Liver (tissue), 9 donors: ENCODE data around the gene GALNT9. TPM values are rescaled to one million over a fixed set of nuclear protein-coding genes. Genes with fewer than 3 reads are reported as not detected.

Experiments
- DNase-seq: peaks from one replicate; pipeline ENCODE4 v3.0.0-alpha.2; 2017; ENCODE audit warnings: low spot score
- H3K27ac ChIP-seq, 2 donors: one replicate each; pipeline ENCODE4 v1.7.0; 2013; ENCODE audit warnings: inconsistent platforms in 2 of 2, low read length in 2 of 2, control low read depth in 1 of 2, low read depth in 1 of 2, mild to moderate bottlenecking in 1 of 2
- H3K27me3 ChIP-seq, 4 donors: one replicate each; pipeline versions ENCODE4 v1.6.1 to v1.7.0; 2013; ENCODE audit warnings: low read length in 3 of 4, inconsistent platforms in 1 of 4, mild to moderate bottlenecking in 1 of 4, moderate library complexity in 1 of 4; ENCODE audit not compliant: control insufficient read depth in 4 of 4, insufficient read depth in 4 of 4
- H3K36me3 ChIP-seq, 4 donors: one replicate each; pipeline versions ENCODE4 v1.6.1 to v1.7.0; 2013; ENCODE audit warnings: low read length in 3 of 4, mild to moderate bottlenecking in 3 of 4, low read depth in 1 of 4, moderate library complexity in 1 of 4; ENCODE audit not compliant: control insufficient read depth in 4 of 4, insufficient read depth in 3 of 4
- H3K4me1 ChIP-seq, 4 donors: one replicate each; pipeline versions ENCODE4 v1.6.1 to v1.7.0; 2013; ENCODE audit warnings: low read length in 3 of 4, mild to moderate bottlenecking in 3 of 4, moderate library complexity in 1 of 4; ENCODE audit not compliant: control insufficient read depth in 4 of 4, insufficient read depth in 4 of 4
- H3K4me3 ChIP-seq, 3 donors: one replicate each; pipeline versions ENCODE4 v1.6.1 to v1.7.0; 2013; ENCODE audit warnings: low read length in 3 of 3, control low read depth in 1 of 3, low read depth in 1 of 3, mild to moderate bottlenecking in 1 of 3
- H3K9ac ChIP-seq, 2 donors: one replicate each; pipeline ENCODE4 v1.7.0; 2013; ENCODE audit warnings: low read length in 2 of 2, mild to moderate bottlenecking in 2 of 2, moderate library complexity in 2 of 2, control low read depth in 1 of 2, low read depth in 1 of 2
- H3K9me3 ChIP-seq, 4 donors: one replicate each; pipeline versions ENCODE4 v1.6.1 to v1.7.0; 2013; ENCODE audit warnings: low read length in 3 of 4; ENCODE audit not compliant: control insufficient read depth in 4 of 4
- EGR1 ChIP-seq, 2 donors: IDR thresholded peaks; 2 replicates each; pipeline ENCODE4 v1.6.1; 2016 to 2018; ENCODE audit warnings: antibody characterized with exemption in 2 of 2, low read depth in 2 of 2
- FOXA1 ChIP-seq: IDR thresholded peaks from 2 replicates; pipeline ENCODE4 v1.6.1; 2016; ENCODE audit warnings: antibody characterized with exemption
- FOXA2 ChIP-seq: IDR thresholded peaks from 2 replicates; pipeline ENCODE4 v1.6.1; 2016; ENCODE audit warnings: antibody characterized with exemption
- GABPA ChIP-seq, 2 donors: IDR thresholded peaks in 1 of 2; conservative IDR thresholded peaks in 1 of 2; 2 replicates each; pipeline ENCODE4 v1.6.1; 2016; ENCODE audit warnings: antibody characterized with exemption in 2 of 2, mild to moderate bottlenecking in 1 of 2, moderate library complexity in 1 of 2
- HNF4A ChIP-seq, 2 donors: conservative IDR thresholded peaks; 2 replicates each; pipeline ENCODE4 v1.6.1; 2016; ENCODE audit warnings: antibody characterized with exemption in 2 of 2, mild to moderate bottlenecking in 2 of 2
- HNF4G ChIP-seq: IDR thresholded peaks from 2 replicates; pipeline ENCODE4 v1.6.1; 2016; ENCODE audit warnings: antibody characterized with exemption
- JUND ChIP-seq, 2 donors: IDR thresholded peaks; 2 replicates each; pipeline ENCODE4 v1.6.1; 2016; ENCODE audit warnings: antibody characterized with exemption in 2 of 2
- NR2F2 ChIP-seq: IDR thresholded peaks from 2 replicates; pipeline ENCODE4 v1.6.1; 2016; ENCODE audit warnings: antibody characterized with exemption
- RAD21 ChIP-seq, 2 donors: IDR thresholded peaks; 2 replicates each; pipeline ENCODE4 v1.6.1; 2016; ENCODE audit warnings: antibody characterized with exemption in 2 of 2, mild to moderate bottlenecking in 2 of 2
- RXRA ChIP-seq, 2 donors: IDR thresholded peaks; 2 replicates each; pipeline ENCODE4 v1.6.1; 2017 to 2018; ENCODE audit warnings: antibody characterized with exemption in 2 of 2, mild to moderate bottlenecking in 1 of 2
- SP1 ChIP-seq: IDR thresholded peaks from 2 replicates; pipeline ENCODE4 v1.6.1; 2018; ENCODE audit warnings: antibody characterized with exemption, mild to moderate bottlenecking
- TAF1 ChIP-seq: conservative IDR thresholded peaks from 2 replicates; pipeline ENCODE4 v1.6.1; 2016; ENCODE audit warnings: antibody characterized with exemption, mild to moderate bottlenecking
- YY1 ChIP-seq: IDR thresholded peaks from 2 replicates; pipeline ENCODE4 v1.6.1; 2016; ENCODE audit warnings: antibody characterized with exemption, mild to moderate bottlenecking
- WGBS: extraction: QIAGEN DNeasy Blood & Tissue Kit; methylation state at CpG from one replicate; pipeline ENCODE4 v1.1.7; 2013; 5-methylcytosine and 5-hydroxymethylcytosine counted together
- polyA plus RNA-seq, 2 donors: library from polyadenylated mRNA; stranded (reverse) in 1 of 2; unstranded in 1 of 2; fragments of 200-250 nt in 1 of 2; fragments of >200 nt in 1 of 2; fragmentation: Nextera tagmentation in 1 of 2; extraction: Ambion mirVana in 1 of 2; gene quantifications; one replicate each; pipeline versions ENCODE4 v1.2.1 to v1.2.3, GENCODE V29; 2013 to 2015
- total RNA-seq, 2 donors: library from RNA; depleted of rRNA; stranded (reverse); fragments of >200 nt; gene quantifications; one replicate each; pipeline ENCODE4 v1.2.3, GENCODE V29; 2014
- TF ChIP-seq, protein P1 (sequence below): IDR thresholded peaks from 2 replicates; pipeline ENCODE4 v1.6.1; 2016; ENCODE audit warnings: antibody characterized with exemption
- TF ChIP-seq, protein P2 (sequence below): IDR thresholded peaks from 2 replicates; pipeline ENCODE4 v1.6.1; 2016; ENCODE audit warnings: antibody characterized with exemption
- TF ChIP-seq, protein P3 (sequence below): IDR thresholded peaks from 2 replicates; pipeline ENCODE4 v1.6.1; 2016; ENCODE audit warnings: antibody characterized with exemption, mild to moderate bottlenecking
- TF ChIP-seq, protein P4 (sequence below): IDR thresholded peaks from 2 replicates; pipeline ENCODE4 v1.6.1; 2016; ENCODE audit warnings: antibody characterized with exemption
- donor health status: healthy.
- donor health status: healthy.
- donor health status: healthy.
- donor health status: healthy.
- donor health status: healthy.

Gene GALNT9
- total and polyA plus RNA-seq, 4 donors, result 0.05 to 0.25 (median 0.09) TPM; not detected in 1

GRCh38 chr12:132319359-132319950 lies 9.9 kb downstream of the GALNT9 start:
- no peak for TF ChIP-seq GABPA (IDR thresholded peaks at IDR 0.05 in 1 of 2, conservative IDR thresholded peaks at IDR 0.05 in 1 of 2)
- TF ChIP-seq EGR1 (IDR thresholded peaks at IDR 0.05; ENCODE audit: low read depth in 2 of 2), result no peak
- TF ChIP-seq, protein P1, sequence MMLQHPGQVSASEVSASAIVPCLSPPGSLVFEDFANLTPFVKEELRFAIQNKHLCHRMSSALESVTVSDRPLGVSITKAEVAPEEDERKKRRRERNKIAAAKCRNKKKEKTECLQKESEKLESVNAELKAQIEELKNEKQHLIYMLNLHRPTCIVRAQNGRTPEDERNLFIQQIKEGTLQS, result no peak
- TF ChIP-seq FOXA2, result no peak
- TF ChIP-seq RAD21 (IDR thresholded peaks at IDR 0.05), result no peak
- TF ChIP-seq, protein P2, sequence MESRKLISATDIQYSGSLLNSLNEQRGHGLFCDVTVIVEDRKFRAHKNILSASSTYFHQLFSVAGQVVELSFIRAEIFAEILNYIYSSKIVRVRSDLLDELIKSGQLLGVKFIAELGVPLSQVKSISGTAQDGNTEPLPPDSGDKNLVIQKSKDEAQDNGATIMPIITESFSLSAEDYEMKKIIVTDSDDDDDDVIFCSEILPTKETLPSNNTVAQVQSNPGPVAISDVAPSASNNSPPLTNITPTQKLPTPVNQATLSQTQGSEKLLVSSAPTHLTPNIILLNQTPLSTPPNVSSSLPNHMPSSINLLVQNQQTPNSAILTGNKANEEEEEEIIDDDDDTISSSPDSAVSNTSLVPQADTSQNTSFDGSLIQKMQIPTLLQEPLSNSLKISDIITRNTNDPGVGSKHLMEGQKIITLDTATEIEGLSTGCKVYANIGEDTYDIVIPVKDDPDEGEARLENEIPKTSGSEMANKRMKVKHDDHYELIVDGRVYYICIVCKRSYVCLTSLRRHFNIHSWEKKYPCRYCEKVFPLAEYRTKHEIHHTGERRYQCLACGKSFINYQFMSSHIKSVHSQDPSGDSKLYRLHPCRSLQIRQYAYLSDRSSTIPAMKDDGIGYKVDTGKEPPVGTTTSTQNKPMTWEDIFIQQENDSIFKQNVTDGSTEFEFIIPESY, result no peak
- no peak for TF ChIP-seq HNF4A (conservative IDR thresholded peaks at IDR 0.05)
- no peak for TF ChIP-seq RXRA (IDR thresholded peaks at IDR 0.05)
- TF ChIP-seq, protein P3, sequence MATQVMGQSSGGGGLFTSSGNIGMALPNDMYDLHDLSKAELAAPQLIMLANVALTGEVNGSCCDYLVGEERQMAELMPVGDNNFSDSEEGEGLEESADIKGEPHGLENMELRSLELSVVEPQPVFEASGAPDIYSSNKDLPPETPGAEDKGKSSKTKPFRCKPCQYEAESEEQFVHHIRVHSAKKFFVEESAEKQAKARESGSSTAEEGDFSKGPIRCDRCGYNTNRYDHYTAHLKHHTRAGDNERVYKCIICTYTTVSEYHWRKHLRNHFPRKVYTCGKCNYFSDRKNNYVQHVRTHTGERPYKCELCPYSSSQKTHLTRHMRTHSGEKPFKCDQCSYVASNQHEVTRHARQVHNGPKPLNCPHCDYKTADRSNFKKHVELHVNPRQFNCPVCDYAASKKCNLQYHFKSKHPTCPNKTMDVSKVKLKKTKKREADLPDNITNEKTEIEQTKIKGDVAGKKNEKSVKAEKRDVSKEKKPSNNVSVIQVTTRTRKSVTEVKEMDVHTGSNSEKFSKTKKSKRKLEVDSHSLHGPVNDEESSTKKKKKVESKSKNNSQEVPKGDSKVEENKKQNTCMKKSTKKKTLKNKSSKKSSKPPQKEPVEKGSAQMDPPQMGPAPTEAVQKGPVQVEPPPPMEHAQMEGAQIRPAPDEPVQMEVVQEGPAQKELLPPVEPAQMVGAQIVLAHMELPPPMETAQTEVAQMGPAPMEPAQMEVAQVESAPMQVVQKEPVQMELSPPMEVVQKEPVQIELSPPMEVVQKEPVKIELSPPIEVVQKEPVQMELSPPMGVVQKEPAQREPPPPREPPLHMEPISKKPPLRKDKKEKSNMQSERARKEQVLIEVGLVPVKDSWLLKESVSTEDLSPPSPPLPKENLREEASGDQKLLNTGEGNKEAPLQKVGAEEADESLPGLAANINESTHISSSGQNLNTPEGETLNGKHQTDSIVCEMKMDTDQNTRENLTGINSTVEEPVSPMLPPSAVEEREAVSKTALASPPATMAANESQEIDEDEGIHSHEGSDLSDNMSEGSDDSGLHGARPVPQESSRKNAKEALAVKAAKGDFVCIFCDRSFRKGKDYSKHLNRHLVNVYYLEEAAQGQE, result no peak
- TF ChIP-seq, protein P4, sequence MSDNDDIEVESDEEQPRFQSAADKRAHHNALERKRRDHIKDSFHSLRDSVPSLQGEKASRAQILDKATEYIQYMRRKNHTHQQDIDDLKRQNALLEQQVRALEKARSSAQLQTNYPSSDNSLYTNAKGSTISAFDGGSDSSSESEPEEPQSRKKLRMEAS, result no peak
- Histone ChIP-seq H3K9me3 (no peaks in the 10 kb centered on the region), H3K36me3 (no peaks in the 10 kb centered on the region), H3K4me3 (no peak overlapping the region), H3K9ac (no peak overlapping the region), H3K27ac (no peak overlapping the region), H3K4me1 (no peaks in the 10 kb centered on the region), H3K27me3 (peaks cover 0 to 5% (median 0%) of the 10 kb centered on the region in 4 donors)
- 63% methylated on average over 30 of the region's 30 CpGs for WGBS
- no peak for DNase-seq

DNA sequence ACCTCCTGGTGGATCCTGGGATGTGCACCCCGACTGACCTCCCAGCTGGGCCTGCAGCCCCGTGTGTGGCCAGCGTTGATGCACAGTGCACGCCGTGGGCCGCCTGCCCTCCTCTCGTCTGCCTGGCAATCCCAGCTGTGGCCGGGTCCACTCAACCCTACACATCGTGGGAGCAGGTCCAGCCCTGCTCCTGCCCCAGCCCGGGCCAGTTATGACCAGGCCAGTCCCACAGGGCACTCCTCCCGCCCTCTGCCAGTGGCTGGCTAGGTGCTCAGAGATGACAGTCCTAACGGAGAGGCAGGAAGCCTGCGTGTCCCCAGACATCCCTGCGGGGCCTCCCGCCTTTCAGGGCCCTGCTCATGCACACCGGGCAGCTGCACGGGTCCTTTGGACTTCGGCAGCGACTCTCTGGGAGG lies 10.8 kb downstream of the GALNT9 start:
- 80% methylated on average over 19 of the region's 19 CpGs for WGBS
- no peak for DNase-seq
- H3K36me3 ChIP-seq, result no peaks in the 10 kb centered on the region
- H3K4me3 ChIP-seq, result no peak overlapping the region
- no peak overlapping the region for H3K27ac ChIP-seq
- TF ChIP-seq FOXA2 (no peak), JUND (IDR thresholded peaks at IDR 0.05) (no peak)
- H3K9ac ChIP-seq, result no peak overlapping the region
- no peaks in the 10 kb centered on the region for H3K9me3 ChIP-seq
- no peaks in the 10 kb centered on the region for H3K4me1 ChIP-seq
- H3K27me3 ChIP-seq, result peaks cover 0 to 5% (median 0%) of the 10 kb centered on the region in 4 donors

DNA sequence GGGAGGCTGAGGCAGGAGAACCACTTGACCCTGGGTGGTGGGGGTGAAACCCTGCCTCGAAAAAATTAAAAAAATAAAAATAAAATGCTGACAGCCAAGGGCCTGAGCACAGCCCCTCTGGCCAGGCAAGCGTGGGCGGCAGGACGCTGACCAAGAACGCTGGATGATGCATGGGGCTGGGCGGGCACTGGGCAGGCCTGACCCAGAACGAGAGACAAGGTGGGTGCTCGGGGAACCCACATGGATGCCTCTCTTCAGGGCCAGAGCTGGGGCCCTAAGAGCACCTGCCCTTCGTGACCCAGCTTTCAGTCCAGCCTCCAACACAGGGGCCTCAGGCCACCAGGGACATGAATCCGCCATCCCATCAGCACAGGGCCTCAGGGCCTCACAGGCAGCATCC lies 11.3 kb downstream of the GALNT9 start:
- Histone ChIP-seq H3K4me1 (no peaks in the 10 kb centered on the region), H3K9ac (no peak overlapping the region), H3K36me3 (no peaks in the 10 kb centered on the region), H3K4me3 (no peak overlapping the region), H3K27me3 (peaks cover 0 to 5% (median 0%) of the 10 kb centered on the region in 4 donors), H3K27ac (no peak overlapping the region), H3K9me3 (no peaks in the 10 kb centered on the region)
- WGBS, result 88% methylated on average over 10 of the region's 10 CpGs
- TF ChIP-seq RAD21 (IDR thresholded peaks at IDR 0.05) (no peak), FOXA2 (no peak), RXRA (IDR thresholded peaks at IDR 0.05) (no peak), GABPA (IDR thresholded peaks at IDR 0.05 in 1 of 2, conservative IDR thresholded peaks at IDR 0.05 in 1 of 2) (no peak), JUND (IDR thresholded peaks at IDR 0.05) (no peak), TAF1 (no peak), YY1 (no peak), SP1 (no peak), NR2F2 (no peak), FOXA1 (no peak), HNF4G (no peak)
- TF ChIP-seq, protein P4, result no peak
- TF ChIP-seq, protein P2, result no peak
- TF ChIP-seq, protein P1, result no peak
- no peak for DNase-seq
